ENCODE data around the gene XXYLT1. TPM values are rescaled to one million over a fixed set of nuclear protein-coding genes. Genes with fewer than 3 reads are reported as not detected.

XXYLT1 gene
- total RNA-seq, 1 donor from 2014 or later, result 16.4 TPM

GRCh38 chr3:195177422-195178123 is 93.4 kb downstream of the XXYLT1 start:
- H3K36me3 ChIP-seq, result no peaks in the 10 kb centered on the region
- peaks cover 3% of the 10 kb centered on the region for H3K79me2 ChIP-seq (ENCODE audit: low read depth)
- TF ChIP-seq EZH2phosphoT487 (IDR thresholded peaks at IDR 0.05), result no peak
- TF ChIP-seq, protein P1, sequence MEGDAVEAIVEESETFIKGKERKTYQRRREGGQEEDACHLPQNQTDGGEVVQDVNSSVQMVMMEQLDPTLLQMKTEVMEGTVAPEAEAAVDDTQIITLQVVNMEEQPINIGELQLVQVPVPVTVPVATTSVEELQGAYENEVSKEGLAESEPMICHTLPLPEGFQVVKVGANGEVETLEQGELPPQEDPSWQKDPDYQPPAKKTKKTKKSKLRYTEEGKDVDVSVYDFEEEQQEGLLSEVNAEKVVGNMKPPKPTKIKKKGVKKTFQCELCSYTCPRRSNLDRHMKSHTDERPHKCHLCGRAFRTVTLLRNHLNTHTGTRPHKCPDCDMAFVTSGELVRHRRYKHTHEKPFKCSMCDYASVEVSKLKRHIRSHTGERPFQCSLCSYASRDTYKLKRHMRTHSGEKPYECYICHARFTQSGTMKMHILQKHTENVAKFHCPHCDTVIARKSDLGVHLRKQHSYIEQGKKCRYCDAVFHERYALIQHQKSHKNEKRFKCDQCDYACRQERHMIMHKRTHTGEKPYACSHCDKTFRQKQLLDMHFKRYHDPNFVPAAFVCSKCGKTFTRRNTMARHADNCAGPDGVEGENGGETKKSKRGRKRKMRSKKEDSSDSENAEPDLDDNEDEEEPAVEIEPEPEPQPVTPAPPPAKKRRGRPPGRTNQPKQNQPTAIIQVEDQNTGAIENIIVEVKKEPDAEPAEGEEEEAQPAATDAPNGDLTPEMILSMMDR (IDR thresholded peaks at IDR 0.05), result no peak
- no peak for TF ChIP-seq EZH2 (IDR thresholded peaks at IDR 0.05)
- H2AFZ ChIP-seq (replicated peaks), result no peak overlapping the region
- no peak overlapping the region for H3K27ac ChIP-seq
- no peak overlapping the region for H3K9ac ChIP-seq
- H3K4me1 Mint-ChIP-seq, result peaks cover 45% of the 10 kb centered on the region
- no peak overlapping the region for H3K4me2 ChIP-seq
- H3K27me3 Mint-ChIP-seq (ENCODE audit: insufficient read depth, low read depth), result peaks cover 6% of the 10 kb centered on the region
- no peaks in the 10 kb centered on the region for H3F3A ChIP-seq (ENCODE audit: low read depth)
- no peak for DNase-seq (ENCODE audit: low spot score)
- H3K4me3 ChIP-seq, result no peak overlapping the region
- no peak overlapping the region for H3K27ac Mint-ChIP-seq
- peaks cover 3% of the 10 kb centered on the region for H3K9me3 Mint-ChIP-seq
- H3K36me3 Mint-ChIP-seq, result peaks cover 21% of the 10 kb centered on the region
- no peaks in the 10 kb centered on the region for H3K9me3 ChIP-seq (ENCODE audit: low read depth)
- H3K4me1 ChIP-seq, result peaks cover 22% of the 10 kb centered on the region
- H3K4me3 Mint-ChIP-seq, result no peak overlapping the region
- no peaks in the 10 kb centered on the region for H4K20me1 ChIP-seq (ENCODE audit: low read depth)
- H3K27me3 ChIP-seq, result no peaks in the 10 kb centered on the region

DNA sequence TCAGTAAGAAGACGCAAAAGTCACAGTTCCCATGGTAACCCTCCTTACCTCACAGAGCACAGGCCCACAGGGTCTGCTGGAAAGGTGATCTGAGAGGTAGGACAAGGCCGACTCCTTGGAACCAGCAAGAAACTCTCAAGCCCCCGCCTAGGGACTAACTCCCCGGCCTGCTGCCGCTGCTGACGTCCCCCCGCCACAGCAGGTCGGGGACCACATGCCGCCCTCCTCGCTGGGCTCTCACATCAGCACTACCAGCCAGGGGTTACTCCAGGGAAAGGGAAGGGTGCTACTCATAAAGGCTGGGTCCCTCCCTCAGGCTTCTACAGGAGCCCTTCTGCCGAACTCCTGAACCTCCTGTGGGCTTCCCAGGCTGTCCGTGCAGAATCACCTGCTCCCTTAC is 94.2 kb downstream of the XXYLT1 start:
- Histone ChIP-seq H3F3A (ENCODE audit: low read depth) (no peaks in the 10 kb centered on the region), H3K9ac (no peak overlapping the region), H3K4me1 (peaks cover 18% of the 10 kb centered on the region), H3K27ac (no peak overlapping the region), H3K9me3 (ENCODE audit: low read depth) (no peaks in the 10 kb centered on the region), H3K4me2 (no peak overlapping the region), H3K36me3 (no peaks in the 10 kb centered on the region), H3K79me2 (ENCODE audit: low read depth) (no peaks in the 10 kb centered on the region), H2AFZ (replicated peaks) (no peak overlapping the region), H3K27me3 (no peaks in the 10 kb centered on the region), H3K4me3 (no peak overlapping the region), H4K20me1 (ENCODE audit: low read depth) (no peaks in the 10 kb centered on the region)
- H3K9me3 Mint-ChIP-seq, result peaks cover 3% of the 10 kb centered on the region
- H3K36me3 Mint-ChIP-seq, result peaks cover 21% of the 10 kb centered on the region
- TF ChIP-seq EZH2 (IDR thresholded peaks at IDR 0.05) (no peak), EZH2phosphoT487 (IDR thresholded peaks at IDR 0.05) (no peak)
- TF ChIP-seq, protein P1 (IDR thresholded peaks at IDR 0.05), result no peak
- no peak for DNase-seq (ENCODE audit: low spot score)
- no peak overlapping the region for H3K27ac Mint-ChIP-seq
- peaks cover 42% of the 10 kb centered on the region for H3K4me1 Mint-ChIP-seq
- no peak overlapping the region for H3K4me3 Mint-ChIP-seq
- H3K27me3 Mint-ChIP-seq (ENCODE audit: insufficient read depth, low read depth), result peaks cover 6% of the 10 kb centered on the region

GRCh38 chr3:195175476-195176337 is 95.3 kb downstream of the XXYLT1 start:
- H3K27ac Mint-ChIP-seq, result no peak overlapping the region
- H3K4me3 Mint-ChIP-seq, result no peak overlapping the region
- H3K9ac ChIP-seq, result no peak overlapping the region
- no peak for DNase-seq (ENCODE audit: low spot score)
- no peaks in the 10 kb centered on the region for H3K36me3 ChIP-seq
- H3K27me3 Mint-ChIP-seq (ENCODE audit: insufficient read depth, low read depth), result peaks cover 6% of the 10 kb centered on the region
- H3K27me3 ChIP-seq, result no peaks in the 10 kb centered on the region
- peaks cover 45% of the 10 kb centered on the region for H3K4me1 Mint-ChIP-seq
- peaks cover 18% of the 10 kb centered on the region for H3K4me1 ChIP-seq
- no peaks in the 10 kb centered on the region for H4K20me1 ChIP-seq (ENCODE audit: low read depth)
- no peak overlapping the region for H3K27ac ChIP-seq
- no peaks in the 10 kb centered on the region for H3F3A ChIP-seq (ENCODE audit: low read depth)
- H3K9me3 Mint-ChIP-seq, result peaks cover 3% of the 10 kb centered on the region
- no peak overlapping the region for H2AFZ ChIP-seq (replicated peaks)
- no peak overlapping the region for H3K4me3 ChIP-seq
- H3K4me2 ChIP-seq, result no peak overlapping the region
- no peaks in the 10 kb centered on the region for H3K79me2 ChIP-seq (ENCODE audit: low read depth)
- H3K9me3 ChIP-seq (ENCODE audit: low read depth), result no peaks in the 10 kb centered on the region
- H3K36me3 Mint-ChIP-seq, result peaks cover 21% of the 10 kb centered on the region
- no peak for TF ChIP-seq EZH2 (IDR thresholded peaks at IDR 0.05)
- no peak for TF ChIP-seq EZH2phosphoT487 (IDR thresholded peaks at IDR 0.05)
- TF ChIP-seq, protein P1 (IDR thresholded peaks at IDR 0.05), result no peak
